ENCODE data around the gene BPIFB6.

Gene BPIFB6

DNA sequence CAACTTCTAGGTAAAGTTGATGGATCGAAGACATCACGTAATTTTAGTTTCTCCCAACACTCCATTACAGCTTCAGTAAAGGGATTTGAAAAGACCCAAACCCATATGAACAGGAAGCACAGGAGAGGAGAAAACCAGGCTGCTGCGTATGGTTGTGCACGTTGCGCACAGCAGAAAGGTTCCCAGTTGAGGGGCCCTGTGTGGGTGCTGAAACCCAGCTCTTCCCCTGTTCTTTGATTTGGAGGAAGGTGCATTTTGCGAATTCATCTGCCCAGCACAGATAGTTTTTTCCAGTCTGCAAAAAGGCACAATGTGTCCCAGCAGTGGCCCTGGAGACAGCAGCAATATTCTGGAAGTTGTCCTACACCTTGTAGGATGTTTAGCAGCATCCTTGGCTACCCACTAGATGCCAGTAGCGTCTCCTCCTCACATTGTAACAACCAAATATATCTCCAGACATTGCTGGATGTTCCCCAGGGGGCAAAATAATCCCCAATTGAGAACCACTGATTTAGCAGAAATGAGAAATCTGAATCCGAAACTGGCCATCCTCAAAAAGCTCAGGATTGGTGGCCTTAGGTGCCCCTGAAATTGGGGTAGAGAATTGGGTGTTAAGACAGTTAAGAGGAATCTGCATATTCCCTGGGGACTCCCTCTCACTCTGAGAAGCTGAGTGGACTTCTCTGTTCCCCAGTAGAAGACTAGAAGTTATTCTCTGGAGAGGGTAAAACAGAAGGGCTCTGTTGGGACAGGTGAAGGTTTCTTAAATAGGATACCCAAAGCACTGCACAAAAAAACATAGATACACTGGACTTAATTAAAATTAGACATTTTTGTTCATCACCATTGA is 39.4 kb upstream of the BPIFB6 start:
- peaks cover 14% of the 10 kb centered on the region; the same call in 1 of the 2 replicates for H3K9me3 ChIP-seq (ENCODE audit: insufficient read depth, low read length)
- no peak overlapping the region for H3K9ac ChIP-seq (ENCODE audit: insufficient read length, low read depth)
- H3K4me3 ChIP-seq (ENCODE audit: insufficient read length, low read depth) = no peak overlapping the region
- H3K27me3 ChIP-seq (ENCODE audit: insufficient read depth, insufficient read length) = no peaks in the 10 kb centered on the region
- no peak for TF ChIP-seq ZNF274 (IDR thresholded peaks at IDR 0.05; ENCODE audit: low read depth, low read length)
- TF ChIP-seq SUZ12 (IDR thresholded peaks at IDR 0.05; ENCODE audit: extremely low read depth, insufficient read depth, insufficient read length) = no peak
- no peak for TF ChIP-seq YY1 (IDR thresholded peaks at IDR 0.05; ENCODE audit: insufficient read depth, insufficient read length)
- H3K36me3 ChIP-seq (ENCODE audit: insufficient read depth, insufficient read length, low read length) = no peaks in the 10 kb centered on the region
- DNase-seq (ENCODE audit: low read depth, low spot score) = no peak
- H3K4me1 ChIP-seq (ENCODE audit: insufficient read depth, insufficient read length) = no peaks in the 10 kb centered on the region

DNA sequence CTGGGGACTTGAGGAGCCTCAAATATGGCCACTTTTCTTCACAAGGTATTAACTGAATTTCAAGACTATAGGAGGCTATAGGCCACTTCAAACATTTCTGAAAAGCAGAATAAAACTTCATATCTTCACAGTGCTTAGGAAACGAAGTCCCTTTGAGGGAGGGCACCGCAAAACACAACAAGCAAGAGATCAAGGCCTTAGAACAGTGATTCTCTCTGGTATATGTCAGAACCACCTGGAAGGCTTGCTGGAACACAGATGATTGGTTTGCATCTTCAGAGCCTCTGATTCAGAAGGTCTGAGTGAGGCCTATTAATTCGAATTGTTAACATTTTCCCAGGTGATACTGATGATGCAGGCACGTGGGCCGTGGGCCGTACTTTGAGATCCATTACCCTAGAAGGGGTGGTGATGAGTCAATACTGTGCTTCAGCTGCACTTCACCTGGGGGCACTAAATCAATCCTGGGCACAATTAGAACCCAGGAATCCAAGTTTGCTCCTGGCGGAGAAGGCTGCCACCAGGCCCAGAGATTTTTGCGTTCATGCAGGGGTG is 37.9 kb upstream of the BPIFB6 start:
- Histone ChIP-seq H3K4me1 (ENCODE audit: insufficient read depth, insufficient read length) (no peaks in the 10 kb centered on the region), H3K9me3 (ENCODE audit: insufficient read depth, low read length) (peaks cover 14% of the 10 kb centered on the region; the same call in 1 of the 2 replicates), H3K9ac (ENCODE audit: insufficient read length, low read depth) (no peak overlapping the region), H3K36me3 (ENCODE audit: insufficient read depth, insufficient read length, low read length) (no peaks in the 10 kb centered on the region), H3K4me3 (ENCODE audit: insufficient read length, low read depth) (no peak overlapping the region), H3K27me3 (ENCODE audit: insufficient read depth, insufficient read length) (no peaks in the 10 kb centered on the region)
- no peak for DNase-seq (ENCODE audit: low read depth, low spot score)
- no peak for TF ChIP-seq YY1 (IDR thresholded peaks at IDR 0.05; ENCODE audit: insufficient read depth, insufficient read length)
- no peak for TF ChIP-seq SUZ12 (IDR thresholded peaks at IDR 0.05; ENCODE audit: extremely low read depth, insufficient read depth, insufficient read length)
- TF ChIP-seq ZNF274 (IDR thresholded peaks at IDR 0.05; ENCODE audit: low read depth, low read length) = no peak

DNA sequence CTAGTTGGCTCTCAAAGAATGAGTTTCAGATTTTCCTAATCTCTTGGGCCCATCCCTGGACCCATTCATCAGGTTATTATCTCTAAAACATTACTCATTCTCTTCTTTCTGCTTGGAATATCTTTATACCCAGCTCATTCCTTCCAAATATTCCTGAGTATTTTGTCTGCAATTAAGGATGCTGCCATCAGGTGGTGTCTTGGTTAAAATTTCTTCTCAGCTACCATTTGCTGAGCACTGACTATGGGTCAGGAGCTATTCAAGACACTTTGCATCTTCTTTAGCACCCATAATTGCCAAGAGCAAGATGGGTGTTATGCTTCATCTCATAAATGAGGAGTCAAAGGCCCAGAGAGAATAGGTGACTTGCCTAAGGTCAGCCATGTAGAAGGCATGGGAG is 35.6 kb upstream of the BPIFB6 start:
- DNase-seq (ENCODE audit: low read depth, low spot score) = no peak
- no peaks in the 10 kb centered on the region for H3K36me3 ChIP-seq (ENCODE audit: insufficient read depth, insufficient read length, low read length)
- peaks cover 14% of the 10 kb centered on the region; the same call in 1 of the 2 replicates for H3K9me3 ChIP-seq (ENCODE audit: insufficient read depth, low read length)
- no peak overlapping the region for H3K9ac ChIP-seq (ENCODE audit: insufficient read length, low read depth)
- no peaks in the 10 kb centered on the region for H3K27me3 ChIP-seq (ENCODE audit: insufficient read depth, insufficient read length)
- H3K4me1 ChIP-seq (ENCODE audit: insufficient read depth, insufficient read length) = peaks cover 4% of the 10 kb centered on the region
- TF ChIP-seq ZNF274 (IDR thresholded peaks at IDR 0.05; ENCODE audit: low read depth, low read length) (no peak), SUZ12 (IDR thresholded peaks at IDR 0.05; ENCODE audit: extremely low read depth, insufficient read depth, insufficient read length) (no peak), YY1 (IDR thresholded peaks at IDR 0.05; ENCODE audit: insufficient read depth, insufficient read length) (no peak)
- no peak overlapping the region for H3K4me3 ChIP-seq (ENCODE audit: insufficient read length, low read depth)

DNA sequence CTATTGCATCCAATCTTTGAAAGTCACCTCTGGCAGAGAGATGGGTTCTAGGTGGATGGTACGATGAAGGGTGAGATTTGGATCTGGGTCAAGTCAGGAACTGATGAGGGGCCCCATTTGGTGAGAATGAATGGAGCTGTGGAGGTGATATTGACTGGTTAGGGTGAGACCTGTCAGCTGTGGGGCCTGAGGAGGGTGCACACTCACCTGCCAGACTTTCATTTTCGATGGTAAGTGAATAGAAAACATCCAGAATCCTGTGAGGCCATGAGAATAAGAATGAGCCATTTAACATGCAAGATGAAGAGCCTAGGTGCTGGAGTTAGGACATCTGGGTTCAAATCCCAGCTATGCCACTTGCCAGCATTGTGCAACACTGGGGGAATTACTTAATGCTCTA is 34.0 kb upstream of the BPIFB6 start:
- DNase-seq (ENCODE audit: low read depth, low spot score) = no peak
- peaks cover 14% of the 10 kb centered on the region; the same call in 1 of the 2 replicates for H3K9me3 ChIP-seq (ENCODE audit: insufficient read depth, low read length)
- no peaks in the 10 kb centered on the region for H3K36me3 ChIP-seq (ENCODE audit: insufficient read depth, insufficient read length, low read length)
- no peak overlapping the region for H3K9ac ChIP-seq (ENCODE audit: insufficient read length, low read depth)
- H3K4me1 ChIP-seq (ENCODE audit: insufficient read depth, insufficient read length) = peaks cover 7% of the 10 kb centered on the region
- no peak overlapping the region for H3K4me3 ChIP-seq (ENCODE audit: insufficient read length, low read depth)
- no peak for TF ChIP-seq SUZ12 (IDR thresholded peaks at IDR 0.05; ENCODE audit: extremely low read depth, insufficient read depth, insufficient read length)
- no peak for TF ChIP-seq YY1 (IDR thresholded peaks at IDR 0.05; ENCODE audit: insufficient read depth, insufficient read length)
- TF ChIP-seq ZNF274 (IDR thresholded peaks at IDR 0.05; ENCODE audit: low read depth, low read length) = no peak
- no peaks in the 10 kb centered on the region for H3K27me3 ChIP-seq (ENCODE audit: insufficient read depth, insufficient read length)

DNA sequence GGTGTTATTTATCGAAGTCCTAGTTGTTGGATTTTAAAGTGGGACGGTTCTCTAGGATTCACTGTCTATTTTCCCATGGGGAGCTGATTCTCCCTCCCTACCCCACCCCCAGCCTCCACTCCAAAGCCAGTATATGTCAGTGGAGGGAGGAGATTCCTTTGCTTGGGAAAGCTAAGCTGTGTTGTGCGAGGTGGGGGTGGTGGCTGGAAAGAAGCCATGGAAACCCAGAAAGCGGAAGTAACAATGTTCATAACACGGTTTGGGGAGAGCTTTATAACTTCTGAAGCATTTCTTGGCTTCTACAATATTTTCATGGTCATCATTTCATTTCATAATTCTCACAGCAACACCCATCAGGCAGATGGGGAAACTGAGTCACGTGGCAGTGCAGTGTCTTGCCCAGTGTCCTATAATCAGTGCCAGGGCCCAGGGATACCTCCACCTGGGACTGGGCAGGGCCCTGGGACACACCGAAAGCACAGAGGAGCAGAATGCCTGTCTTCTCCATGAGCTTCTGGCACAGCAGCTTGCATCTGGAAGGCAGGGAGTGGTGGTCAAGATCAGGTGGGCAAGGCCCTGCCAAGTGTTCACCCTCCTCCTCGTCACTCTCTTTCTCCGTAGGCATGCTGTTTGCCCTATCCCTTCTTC is 31.7 kb upstream of the BPIFB6 start:
- Histone ChIP-seq H3K27me3 (ENCODE audit: insufficient read depth, insufficient read length) (no peaks in the 10 kb centered on the region), H3K9me3 (ENCODE audit: insufficient read depth, low read length) (peaks cover 11% of the 10 kb centered on the region; the same call in 1 of the 2 replicates), H3K36me3 (ENCODE audit: insufficient read depth, insufficient read length, low read length) (no peaks in the 10 kb centered on the region), H3K4me3 (ENCODE audit: insufficient read length, low read depth) (no peak overlapping the region), H3K9ac (ENCODE audit: insufficient read length, low read depth) (no peak overlapping the region), H3K4me1 (ENCODE audit: insufficient read depth, insufficient read length) (peaks cover 7% of the 10 kb centered on the region)
- DNase-seq (ENCODE audit: low read depth, low spot score) = no peak
- TF ChIP-seq YY1 (IDR thresholded peaks at IDR 0.05; ENCODE audit: insufficient read depth, insufficient read length) = no peak
- no peak for TF ChIP-seq SUZ12 (IDR thresholded peaks at IDR 0.05; ENCODE audit: extremely low read depth, insufficient read depth, insufficient read length)
- no peak for TF ChIP-seq ZNF274 (IDR thresholded peaks at IDR 0.05; ENCODE audit: low read depth, low read length)

DNA sequence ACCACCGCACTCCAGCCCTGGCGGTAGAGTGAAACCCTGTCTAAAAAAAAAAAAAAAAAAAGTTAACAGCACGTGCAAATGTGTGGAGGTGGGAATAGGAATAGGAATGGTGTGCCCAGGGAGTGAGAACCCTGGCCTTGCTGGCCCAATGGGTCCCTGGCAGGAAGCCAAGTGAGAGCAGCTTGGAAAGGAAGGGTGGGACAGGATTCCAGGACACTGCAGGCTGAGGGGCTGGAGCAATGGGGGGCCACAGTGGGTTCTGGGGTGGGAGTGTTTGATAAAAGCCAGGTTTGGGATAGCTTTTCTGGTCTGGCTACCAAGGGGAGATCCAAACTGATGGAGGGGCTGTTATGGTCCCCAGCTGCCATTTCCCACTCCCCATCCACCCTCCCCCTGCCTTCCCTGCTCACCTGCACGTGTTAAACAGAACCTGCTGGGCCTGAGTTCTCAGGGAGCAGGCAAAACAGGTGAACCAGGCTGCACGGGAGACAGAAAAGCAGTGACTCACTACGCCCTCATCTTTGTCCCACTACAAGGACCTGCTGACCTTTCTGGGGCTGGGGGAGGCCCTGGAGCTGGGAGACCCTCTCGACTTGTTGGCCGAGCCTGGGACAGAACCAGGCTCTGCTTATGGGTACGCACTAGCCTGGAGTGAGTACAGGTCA is 30.5 kb upstream of the BPIFB6 start:
- Histone ChIP-seq H3K9ac (ENCODE audit: insufficient read length, low read depth) (no peak overlapping the region), H3K36me3 (ENCODE audit: insufficient read depth, insufficient read length, low read length) (no peaks in the 10 kb centered on the region), H3K9me3 (ENCODE audit: insufficient read depth, low read length) (peaks cover 10% of the 10 kb centered on the region), H3K4me1 (ENCODE audit: insufficient read depth, insufficient read length) (peaks cover 7% of the 10 kb centered on the region), H3K27me3 (ENCODE audit: insufficient read depth, insufficient read length) (no peaks in the 10 kb centered on the region), H3K4me3 (ENCODE audit: insufficient read length, low read depth) (no peak overlapping the region)
- DNase-seq (ENCODE audit: low read depth, low spot score) = no peak
- TF ChIP-seq ZNF274 (IDR thresholded peaks at IDR 0.05; ENCODE audit: low read depth, low read length) (no peak), YY1 (IDR thresholded peaks at IDR 0.05; ENCODE audit: insufficient read depth, insufficient read length) (no peak), SUZ12 (IDR thresholded peaks at IDR 0.05; ENCODE audit: extremely low read depth, insufficient read depth, insufficient read length) (no peak)

All from NT2/D1 (cell line).